CD8-positive, alpha-beta memory T cell (primary cell): ENCODE measurements around the gene LRFN3. TPM values are rescaled to one million over a fixed set of nuclear protein-coding genes. Genes with fewer than 3 reads are reported as not detected.

Source experiments
- CTCF ChIA-PET: fragments of 350-600 bp; sonication (Branson Sonifier 250); formaldehyde crosslinking; loops from one replicate; lab custom pipeline; 2021; ENCODE audit warnings: antibody characterized with exemption; lab: Charles Lee
- POLR2A ChIA-PET: fragments of 350-600 bp; sonication (Branson Sonifier 250); formaldehyde crosslinking; loops from one replicate; lab custom pipeline; 2021; ENCODE audit warnings: antibody characterized with exemption; lab: Charles Lee
- DNase-seq, 5 donors: peaks; one replicate each; pipeline versions ENCODE4 v3.0.0 to v3.0.0-alpha.2; 2020 to 2022; ENCODE audit warnings: mixed read lengths in 1 of 5
- H3K27ac ChIP-seq: one replicate; pipeline ENCODE4 v1.7.0; 2013; ENCODE audit warnings: low read depth, mild to moderate bottlenecking, low read length, moderate library complexity
- H3K27me3 ChIP-seq: 2 replicates; pipeline ENCODE4 v1.7.0; 2013; ENCODE audit warnings: low read length, mild to moderate bottlenecking; ENCODE audit not compliant: insufficient read depth, poor library complexity, severe bottlenecking
- H3K36me3 ChIP-seq: 2 replicates; pipeline ENCODE4 v1.7.0; 2013; ENCODE audit warnings: mild to moderate bottlenecking, low read length, moderate library complexity; ENCODE audit not compliant: insufficient read depth
- H3K4me1 ChIP-seq: 2 replicates; pipeline ENCODE4 v1.7.0; 2013; ENCODE audit warnings: mild to moderate bottlenecking, low read length, moderate library complexity; ENCODE audit not compliant: insufficient read depth
- H3K4me3 ChIP-seq: 2 replicates; pipeline ENCODE4 v1.7.0; 2013; ENCODE audit warnings: mild to moderate bottlenecking, low read length
- H3K9me3 ChIP-seq: 2 replicates; pipeline ENCODE4 v1.7.0; 2013; ENCODE audit warnings: mild to moderate bottlenecking, low read length
- H3K27ac Mint-ChIP-seq, 8 donors: one replicate each; pipeline ENCODE4 v1.8.0; 2020 to 2021; ENCODE audit warnings: mixed read lengths in 8 of 8, mild to moderate bottlenecking in 6 of 8, inconsistent platforms in 3 of 8, moderate library complexity in 3 of 8
- H3K27me3 Mint-ChIP-seq, 2 donors: one replicate each; pipeline ENCODE4 v1.8.0; 2020 to 2021; ENCODE audit warnings: mixed read lengths in 2 of 2, mild to moderate bottlenecking in 1 of 2, moderate library complexity in 1 of 2
- H3K36me3 Mint-ChIP-seq, 3 donors: one replicate each; pipeline ENCODE4 v1.8.0; 2020 to 2021; ENCODE audit warnings: mixed read lengths in 3 of 3, inconsistent platforms in 1 of 3, mild to moderate bottlenecking in 1 of 3
- H3K4me1 Mint-ChIP-seq, 3 donors: one replicate each; pipeline ENCODE4 v1.8.0; 2020 to 2021; ENCODE audit warnings: mixed read lengths in 3 of 3, inconsistent platforms in 1 of 3, mild to moderate bottlenecking in 1 of 3
- H3K4me3 Mint-ChIP-seq, 7 donors: one replicate each; pipeline ENCODE4 v1.8.0; 2020 to 2021; ENCODE audit warnings: mixed read lengths in 7 of 7, mild to moderate bottlenecking in 6 of 7, moderate library complexity in 4 of 7, inconsistent platforms in 2 of 7
- H3K9me3 Mint-ChIP-seq, 5 donors: one replicate each; pipeline ENCODE4 v1.8.0; 2020 to 2022; ENCODE audit warnings: mixed read lengths in 5 of 5, mild to moderate bottlenecking in 3 of 5, moderate library complexity in 2 of 5, inconsistent platforms in 1 of 5
- polyA plus RNA-seq: library from polyadenylated mRNA; unstranded; fragments of 300-500 nt; fragmentation: Illumina TruSeq; gene quantifications from one replicate; pipeline ENCODE4 v1.2.3, GENCODE V29; 2021
- total RNA-seq, 2 experiments: library from RNA; stranded (reverse); gene quantifications; one replicate each; pipeline ENCODE4 v1.2.3, GENCODE V29; 2021

LRFN3 gene
- total and polyA plus RNA-seq, 3 experiments from 2014 or later = 3.0 to 12.5 (median 12.4) TPM

DNA sequence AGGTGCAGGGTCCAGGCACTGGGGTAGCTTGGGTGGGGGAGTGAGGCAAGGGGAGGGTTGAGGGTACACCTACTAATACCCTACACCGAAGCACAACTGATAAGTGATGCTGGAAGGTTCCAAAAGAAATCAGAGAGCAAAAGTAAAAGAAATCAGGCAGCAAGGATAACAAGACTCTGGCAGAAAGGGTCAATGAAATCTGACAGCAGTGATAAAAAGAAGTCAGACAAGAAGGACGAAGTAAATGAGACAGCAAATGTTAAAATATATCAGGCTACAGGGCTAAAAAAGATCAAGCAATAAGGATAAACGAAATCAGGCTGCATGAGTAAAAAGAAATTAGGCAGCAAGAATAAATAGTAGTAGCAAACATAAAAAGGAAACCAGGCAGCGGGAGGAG, 4.7 kb downstream of the LRFN3 start:
- DNase-seq = no peak
- Histone ChIP-seq H3K9me3 (no peaks in the 10 kb centered on the region), H3K36me3 (no peaks in the 10 kb centered on the region), H3K27me3 (no peaks in the 10 kb centered on the region), H3K4me3 (no peak overlapping the region), H3K27ac (no peak overlapping the region), H3K4me1 (peaks cover 25% of the 10 kb centered on the region)
- CTCF ChIA-PET = interaction anchor here (1.8 to 2.4 kb wide), 2 partner anchors 58 to 80 kb away, joined by 4 to 5 read pairs; no protein-coding TSS in a partner anchor
- peaks cover 28 to 42% (median 37%) of the 10 kb centered on the region in 3 donors for H3K4me1 Mint-ChIP-seq
- no peaks in the 10 kb centered on the region for H3K9me3 Mint-ChIP-seq
- peaks cover 0 to 2% of the 10 kb centered on the region in 2 donors for H3K27me3 Mint-ChIP-seq
- H3K36me3 Mint-ChIP-seq = peaks cover 0 to 54% (median 11%) of the 10 kb centered on the region in 3 donors
- H3K27ac Mint-ChIP-seq = peak overlapping the region in 2 of 8 donors; percentile 39 to 91
- H3K4me3 Mint-ChIP-seq = peak overlapping the region in 1 of 7 donors; percentile 45
- POLR2A ChIA-PET = interaction anchor here (0.6 kb wide), 1 partner anchor 9 kb away, joined by 3 read pairs; no protein-coding TSS in a partner anchor

DNA sequence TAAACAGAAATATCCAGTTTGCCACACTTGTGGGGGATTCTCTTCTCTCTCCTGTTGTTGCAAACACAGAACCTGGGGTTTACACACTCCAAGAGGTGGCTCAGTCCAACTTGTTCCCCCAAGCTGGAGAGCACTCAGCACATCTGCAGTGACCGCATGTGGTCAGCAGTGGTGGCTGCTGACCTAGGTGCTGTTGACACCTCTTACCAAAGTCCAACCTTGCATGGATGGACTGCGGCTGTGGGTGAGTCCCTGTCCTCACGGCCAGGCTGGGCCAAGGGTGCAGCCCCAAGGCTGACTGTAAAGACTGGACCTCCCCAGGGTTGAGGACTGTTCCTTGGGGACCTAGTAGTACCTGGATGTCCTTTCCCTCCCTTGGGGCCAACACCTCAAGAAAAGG, 6.1 kb downstream of the LRFN3 start:
- Mint-ChIP-seq H3K4me3 (no peak overlapping the region), H3K27me3 (peaks cover 0 to under 1% of the 10 kb centered on the region in 2 donors), H3K36me3 (peaks cover 0 to 53% (median 11%) of the 10 kb centered on the region in 3 donors), H3K9me3 (no peaks in the 10 kb centered on the region), H3K4me1 (peaks cover 23 to 37% (median 32%) of the 10 kb centered on the region in 3 donors), H3K27ac (peak overlapping the region in 1 of 8 donors; percentile 72)
- Histone ChIP-seq H3K27me3 (no peaks in the 10 kb centered on the region), H3K36me3 (no peaks in the 10 kb centered on the region), H3K9me3 (no peaks in the 10 kb centered on the region), H3K27ac (no peak overlapping the region), H3K4me3 (no peak overlapping the region), H3K4me1 (peaks cover 16% of the 10 kb centered on the region)
- DNase-seq = no peak
- POLR2A ChIA-PET = no interaction called here
- CTCF ChIA-PET = no interaction called here

DNA sequence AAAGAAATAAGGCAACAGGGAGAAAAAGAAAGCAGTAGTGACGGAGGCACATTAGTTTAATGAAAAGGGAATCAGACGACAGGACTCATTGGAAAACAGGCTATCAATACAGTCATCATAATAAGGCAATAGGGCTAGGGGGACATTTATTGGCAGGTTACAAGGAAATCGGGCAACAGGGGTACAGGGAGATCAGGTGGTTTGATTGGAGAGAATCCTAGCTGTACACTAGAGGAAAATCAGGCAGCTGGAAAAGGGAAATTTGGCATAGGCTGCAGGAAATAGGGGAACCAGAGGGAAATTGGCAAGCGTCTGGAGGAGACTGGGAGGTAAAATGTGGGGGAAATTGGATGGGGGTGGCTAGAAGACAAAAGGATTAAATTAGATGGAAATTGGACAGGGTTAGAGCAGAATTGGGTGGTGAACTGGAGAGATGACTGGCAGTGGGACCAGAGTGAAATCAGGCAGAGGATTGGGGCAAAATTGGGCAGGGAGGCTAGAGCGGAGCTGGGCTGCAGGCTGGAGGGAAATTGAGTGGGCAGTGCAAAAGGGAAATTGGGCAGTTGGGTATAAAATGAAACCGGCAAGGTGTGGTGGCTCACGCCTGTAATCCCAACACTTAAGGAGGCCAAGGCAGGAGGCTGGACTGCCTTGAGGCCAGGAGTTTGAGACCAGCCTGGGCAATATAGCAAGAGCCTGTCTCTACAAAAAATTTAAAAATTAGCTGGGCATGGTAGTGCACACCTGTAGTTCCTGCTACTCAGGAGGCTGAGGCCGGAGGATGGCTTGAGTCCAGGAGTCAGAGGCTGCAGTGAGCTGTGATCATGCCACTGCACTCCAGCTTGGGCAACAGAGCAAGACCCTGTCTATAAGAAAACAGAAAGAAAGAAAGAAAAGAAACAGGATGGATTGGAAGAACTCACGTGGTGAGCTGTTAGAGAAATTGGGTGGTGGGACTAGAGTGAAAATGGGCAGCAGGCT, 7.4 kb downstream of the LRFN3 start:
- H3K27me3 Mint-ChIP-seq = peaks cover 0 to 1% of the 10 kb centered on the region in 2 donors
- peaks cover 0 to 46% (median 11%) of the 10 kb centered on the region in 3 donors for H3K36me3 Mint-ChIP-seq
- CTCF ChIA-PET = no interaction called here

DNA sequence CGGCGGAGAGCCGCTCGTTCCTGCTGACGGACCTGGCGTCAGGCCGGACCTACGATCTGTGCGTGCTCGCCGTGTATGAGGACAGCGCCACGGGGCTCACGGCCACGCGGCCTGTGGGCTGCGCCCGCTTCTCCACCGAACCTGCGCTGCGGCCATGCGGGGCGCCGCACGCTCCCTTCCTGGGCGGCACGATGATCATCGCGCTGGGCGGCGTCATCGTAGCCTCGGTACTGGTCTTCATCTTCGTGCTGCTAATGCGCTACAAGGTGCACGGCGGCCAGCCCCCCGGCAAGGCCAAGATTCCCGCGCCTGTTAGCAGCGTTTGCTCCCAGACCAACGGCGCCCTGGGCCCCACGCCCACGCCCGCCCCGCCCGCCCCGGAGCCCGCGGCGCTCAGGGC, 8.4 kb downstream of the LRFN3 start:
- Histone ChIP-seq H3K4me3 (no peak overlapping the region), H3K9me3 (no peaks in the 10 kb centered on the region), H3K27ac (no peak overlapping the region), H3K27me3 (no peaks in the 10 kb centered on the region), H3K36me3 (no peaks in the 10 kb centered on the region), H3K4me1 (peaks cover 5% of the 10 kb centered on the region)
- Mint-ChIP-seq H3K9me3 (peaks cover 0 to 2% (median 0%) of the 10 kb centered on the region in 5 donors), H3K27me3 (peaks cover 0 to 2% of the 10 kb centered on the region in 2 donors), H3K27ac (no peak overlapping the region), H3K4me3 (no peak overlapping the region), H3K4me1 (peaks cover 17 to 35% (median 28%) of the 10 kb centered on the region in 3 donors), H3K36me3 (peaks cover 0 to 38% (median 8%) of the 10 kb centered on the region in 3 donors)
- DNase-seq = no peak
- POLR2A ChIA-PET = no interaction called here
- CTCF ChIA-PET = interaction anchor here (1.4 kb wide), 1 partner anchor 14 kb away, joined by 9 read pairs; no protein-coding TSS in a partner anchor

More for the DNA sequence above, 7.4 kb downstream of the LRFN3 start:
- no peaks in the 10 kb centered on the region for H3K9me3 ChIP-seq
- no peak overlapping the region for H3K27ac ChIP-seq
- POLR2A ChIA-PET = no interaction called here
- peaks cover 15 to 34% (median 25%) of the 10 kb centered on the region in 3 donors for H3K4me1 Mint-ChIP-seq
- no peak for DNase-seq
- H3K36me3 ChIP-seq = no peaks in the 10 kb centered on the region
- H3K4me3 ChIP-seq = no peak overlapping the region
- H3K27ac Mint-ChIP-seq = peak overlapping the region in 6 of 8 donors; percentile 14 to 86 (median 24)
- H3K4me1 ChIP-seq = peaks cover 8% of the 10 kb centered on the region
- peak overlapping the region in 1 of 7 donors; percentile 75 for H3K4me3 Mint-ChIP-seq
- peaks cover 0 to 2% (median 0%) of the 10 kb centered on the region in 5 donors for H3K9me3 Mint-ChIP-seq
- H3K27me3 ChIP-seq = no peaks in the 10 kb centered on the region

DNA sequence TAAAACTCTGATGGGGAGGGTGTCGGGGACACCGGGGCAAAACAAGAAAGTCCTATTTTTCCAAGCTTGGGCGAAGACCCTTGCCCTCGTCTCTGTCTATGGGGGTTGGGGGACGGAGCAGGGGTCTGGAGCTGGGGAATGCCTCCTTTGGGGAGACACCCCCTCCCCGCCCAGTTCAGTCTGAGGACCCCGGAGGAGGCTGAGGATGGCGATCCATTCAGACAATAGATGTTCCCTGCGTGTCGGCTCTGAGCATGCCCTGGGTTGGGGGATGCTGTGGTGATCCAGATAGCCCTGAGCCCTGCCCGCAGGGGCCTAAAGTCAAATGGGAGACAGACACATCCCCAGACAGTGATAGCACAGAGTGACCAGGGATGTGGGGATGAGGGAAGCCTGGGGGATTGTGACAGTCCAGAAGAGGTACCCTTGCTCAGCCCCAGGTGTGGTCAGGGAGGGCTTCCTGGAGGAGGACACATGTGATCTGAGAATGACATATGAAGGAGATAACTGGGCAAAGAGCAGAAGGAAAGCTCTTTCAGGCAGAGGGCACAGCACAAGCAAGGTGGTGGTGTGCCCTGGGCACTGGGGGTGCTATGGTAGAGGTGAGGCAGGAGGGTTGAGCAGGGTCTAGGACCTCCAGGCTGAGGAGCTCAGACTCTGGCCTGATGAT, 9.1 kb downstream of the LRFN3 start:
- H3K4me3 Mint-ChIP-seq = no peak overlapping the region

DNA sequence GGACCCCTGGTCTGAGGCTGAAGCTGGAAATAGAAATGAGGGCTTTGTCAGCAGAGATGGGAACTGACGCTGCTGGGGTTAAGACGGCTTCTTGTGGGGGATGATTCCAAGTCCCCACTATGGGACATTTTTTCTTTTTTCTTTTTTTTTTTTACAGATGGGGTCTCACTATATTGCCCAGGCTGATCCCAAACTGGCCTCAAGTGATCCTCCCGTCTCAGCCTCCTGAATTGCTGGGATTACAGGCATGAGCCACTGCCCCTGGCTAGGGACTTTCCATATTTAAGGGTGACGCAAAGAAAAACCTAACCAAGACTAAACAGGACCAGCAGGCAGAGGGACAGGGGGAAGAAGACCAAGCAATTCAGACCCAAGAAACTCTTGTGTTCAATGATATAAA, 10.0 kb downstream of the LRFN3 start:
- H3K4me1 ChIP-seq = peaks cover 17% of the 10 kb centered on the region
- no peak for DNase-seq
- H3K9me3 ChIP-seq = no peaks in the 10 kb centered on the region
- Mint-ChIP-seq H3K4me1 (peaks cover 27 to 44% (median 38%) of the 10 kb centered on the region in 3 donors), H3K27me3 (peaks cover 0 to 2% of the 10 kb centered on the region in 2 donors), H3K36me3 (peaks cover 0 to 27% (median 7%) of the 10 kb centered on the region in 3 donors), H3K27ac (peak overlapping the region in 3 of 8 donors; percentile 29 to 92 (median 90)), H3K9me3 (peaks cover 0 to 2% (median 0%) of the 10 kb centered on the region in 5 donors), H3K4me3 (peak overlapping the region in 1 of 7 donors; percentile 56)
- POLR2A ChIA-PET = no interaction called here
- no peaks in the 10 kb centered on the region for H3K27me3 ChIP-seq
- no peaks in the 10 kb centered on the region for H3K36me3 ChIP-seq
- H3K4me3 ChIP-seq = no peak overlapping the region
- H3K27ac ChIP-seq = no peak overlapping the region
- CTCF ChIA-PET = interaction anchor here (1.4 kb wide), 1 partner anchor 12 kb away, joined by 9 read pairs; no protein-coding TSS in a partner anchor

More for the DNA sequence above, 9.1 kb downstream of the LRFN3 start:
- DNase-seq = no peak
- no peak overlapping the region for H3K27ac ChIP-seq
- peaks cover 0 to 2% (median 0%) of the 10 kb centered on the region in 5 donors for H3K9me3 Mint-ChIP-seq
- peaks cover 24 to 42% (median 35%) of the 10 kb centered on the region in 3 donors for H3K4me1 Mint-ChIP-seq
- ChIA-PET POLR2A (interaction anchor here (0.5 kb wide), 1 partner anchor 295 kb away, joined by 3 read pairs; no protein-coding TSS in a partner anchor), CTCF (interaction anchor here (1.4 kb wide), 1 partner anchor 13 kb away, joined by 9 read pairs; no protein-coding TSS in a partner anchor)
- H3K4me1 ChIP-seq = peaks cover 11% of the 10 kb centered on the region
- no peaks in the 10 kb centered on the region for H3K9me3 ChIP-seq
- no peaks in the 10 kb centered on the region for H3K36me3 ChIP-seq
- H3K36me3 Mint-ChIP-seq = peaks cover 0 to 34% (median 8%) of the 10 kb centered on the region in 3 donors
- H3K27me3 ChIP-seq = no peaks in the 10 kb centered on the region
- peak overlapping the region in 5 of 8 donors; percentile 31 to 94 (median 54) for H3K27ac Mint-ChIP-seq
- no peak overlapping the region for H3K4me3 ChIP-seq
- peaks cover 0 to 2% of the 10 kb centered on the region in 2 donors for H3K27me3 Mint-ChIP-seq

DNA sequence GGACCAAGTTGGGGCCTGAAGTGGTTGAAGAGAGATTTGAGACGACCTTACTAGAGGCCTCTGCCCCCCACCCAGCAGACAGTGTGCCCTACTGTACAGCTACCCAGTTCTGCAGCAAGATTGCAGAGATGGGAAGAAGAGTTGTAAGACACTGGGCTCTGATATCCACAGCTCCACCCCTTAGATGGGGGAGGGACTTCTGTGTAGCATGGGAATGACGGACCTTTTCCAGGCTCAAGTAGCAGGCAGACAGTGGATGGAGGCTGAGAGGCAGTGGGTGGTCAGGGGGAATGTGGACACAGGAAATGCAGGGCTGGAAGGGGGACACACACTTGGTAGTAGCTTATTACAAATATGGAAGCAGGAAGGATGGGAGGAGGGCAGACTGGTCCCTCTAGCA, 13.0 kb downstream of the LRFN3 start:
- Histone ChIP-seq H3K27ac (no peak overlapping the region), H3K9me3 (no peaks in the 10 kb centered on the region), H3K4me3 (no peak overlapping the region), H3K36me3 (no peaks in the 10 kb centered on the region), H3K4me1 (peaks cover 40% of the 10 kb centered on the region), H3K27me3 (no peaks in the 10 kb centered on the region)
- peaks cover 45 to 60% (median 59%) of the 10 kb centered on the region in 3 donors for H3K4me1 Mint-ChIP-seq
- no peak for DNase-seq
- peak overlapping the region; percentile 2 to 94 (median 72) for H3K27ac Mint-ChIP-seq
- H3K27me3 Mint-ChIP-seq = peaks cover 0 to 2% of the 10 kb centered on the region in 2 donors
- peak overlapping the region in 1 of 7 donors; percentile 20 for H3K4me3 Mint-ChIP-seq
- CTCF ChIA-PET = interaction anchor here (0.9 to 1.6 kb wide), 3 partner anchors 18 to 255 kb away, joined by 4 read pairs; no protein-coding TSS in a partner anchor
- POLR2A ChIA-PET = interaction anchor here (0.7 kb wide), 1 partner anchor 40 kb away, joined by 3 read pairs; no protein-coding TSS in a partner anchor
- peaks cover 0 to 6% (median 1%) of the 10 kb centered on the region in 3 donors for H3K36me3 Mint-ChIP-seq
- peaks cover 0 to 2% (median 0%) of the 10 kb centered on the region in 5 donors for H3K9me3 Mint-ChIP-seq
